Duodenal mucosa (tissue), 2 donors: ENCODE data around the gene CSTPP1.

ENCODE experiments used
- H3K27ac ChIP-seq: one replicate; pipeline ENCODE4 v1.7.0; 2013; ENCODE audit warnings: low read depth, low read length
- H3K27me3 ChIP-seq, 2 donors: one replicate each; pipeline ENCODE4 v1.7.0; 2013; ENCODE audit warnings: low read length in 2 of 2, control low read depth in 1 of 2; ENCODE audit not compliant: insufficient read depth in 2 of 2, control insufficient read depth in 1 of 2
- H3K36me3 ChIP-seq, 2 donors: one replicate each; pipeline ENCODE4 v1.7.0; 2013; ENCODE audit warnings: low read length in 2 of 2, control low read depth in 1 of 2; ENCODE audit not compliant: insufficient read depth in 2 of 2, control insufficient read depth in 1 of 2
- H3K4me1 ChIP-seq, 2 donors: one replicate each; pipeline ENCODE4 v1.7.0; 2013; ENCODE audit warnings: low read length in 2 of 2, control low read depth in 1 of 2; ENCODE audit not compliant: insufficient read depth in 2 of 2, control insufficient read depth in 1 of 2
- H3K4me3 ChIP-seq, 2 donors: one replicate each; pipeline ENCODE4 v1.7.0; 2013; ENCODE audit warnings: low read length in 2 of 2, low read depth in 1 of 2
- H3K9ac ChIP-seq, 2 donors: one replicate each; pipeline ENCODE4 v1.7.0; 2013; ENCODE audit warnings: low read length in 2 of 2, low read depth in 1 of 2
- H3K9me3 ChIP-seq, 2 donors: one replicate each; pipeline ENCODE4 v1.7.0; 2013; ENCODE audit warnings: low read length in 2 of 2, control low read depth in 1 of 2; ENCODE audit not compliant: control insufficient read depth in 1 of 2

CSTPP1 gene

GRCh38 chr11:47055534-47055933, 119.0 kb downstream of the CSTPP1 start:
- no peaks in the 10 kb centered on the region for H3K36me3 ChIP-seq
- no peak overlapping the region for H3K9ac ChIP-seq
- H3K27ac ChIP-seq, result no peak overlapping the region
- H3K27me3 ChIP-seq, result no peaks in the 10 kb centered on the region
- H3K4me1 ChIP-seq, result no peaks in the 10 kb centered on the region
- no peaks in the 10 kb centered on the region for H3K9me3 ChIP-seq
- H3K4me3 ChIP-seq, result no peak overlapping the region

- Histone ChIP-seq H3K36me3 (no peaks in the 10 kb centered on the region), H3K9me3 (no peaks in the 10 kb centered on the region), H3K4me1 (no peaks in the 10 kb centered on the region), H3K9ac (no peak overlapping the region), H3K27ac (no peak overlapping the region), H3K27me3 (no peaks in the 10 kb centered on the region), H3K4me3 (no peak overlapping the region)
Observed at GRCh38 chr11:47056261-47056915, 119.8 kb downstream of the CSTPP1 start.

- no peaks in the 10 kb centered on the region for H3K4me1 ChIP-seq
- no peaks in the 10 kb centered on the region for H3K27me3 ChIP-seq
- no peak overlapping the region for H3K27ac ChIP-seq
- H3K9ac ChIP-seq, result no peak overlapping the region
- H3K4me3 ChIP-seq, result no peak overlapping the region
- H3K36me3 ChIP-seq, result no peaks in the 10 kb centered on the region
- no peaks in the 10 kb centered on the region for H3K9me3 ChIP-seq
Observed at GRCh38 chr11:47057365-47057764, 120.8 kb downstream of the CSTPP1 start.

- H3K27me3 ChIP-seq, result no peaks in the 10 kb centered on the region
- no peak overlapping the region for H3K27ac ChIP-seq
- no peaks in the 10 kb centered on the region for H3K4me1 ChIP-seq
- H3K9me3 ChIP-seq, result no peaks in the 10 kb centered on the region
- H3K9ac ChIP-seq, result no peak overlapping the region
- H3K36me3 ChIP-seq, result no peaks in the 10 kb centered on the region
- H3K4me3 ChIP-seq, result no peak overlapping the region
Observed at GRCh38 chr11:47060807-47061206, 124.2 kb downstream of the CSTPP1 start.

GRCh38 chr11:47061429-47062178, 125.0 kb downstream of the CSTPP1 start:
- Histone ChIP-seq H3K36me3 (no peaks in the 10 kb centered on the region), H3K9me3 (no peaks in the 10 kb centered on the region), H3K9ac (no peak overlapping the region), H3K27ac (no peak overlapping the region), H3K4me3 (no peak overlapping the region), H3K27me3 (no peaks in the 10 kb centered on the region), H3K4me1 (no peaks in the 10 kb centered on the region)

GRCh38 chr11:47062736-47063135, 126.2 kb downstream of the CSTPP1 start:
- Histone ChIP-seq H3K27ac (no peak overlapping the region), H3K9me3 (no peaks in the 10 kb centered on the region), H3K4me1 (no peaks in the 10 kb centered on the region), H3K4me3 (no peak overlapping the region), H3K9ac (no peak overlapping the region), H3K27me3 (no peaks in the 10 kb centered on the region), H3K36me3 (no peaks in the 10 kb centered on the region)

GRCh38 chr11:47067401-47067800, 130.8 kb downstream of the CSTPP1 start:
- H3K4me1 ChIP-seq, result peaks cover 18 to 20% of the 10 kb centered on the region in 2 donors
- H3K4me3 ChIP-seq, result no peak overlapping the region
- H3K36me3 ChIP-seq, result no peaks in the 10 kb centered on the region

GRCh38 chr11:47070769-47071168, 134.2 kb downstream of the CSTPP1 start:
- Histone ChIP-seq H3K9ac (no peak overlapping the region), H3K4me1 (peaks cover 18 to 20% of the 10 kb centered on the region in 2 donors), H3K4me3 (no peak overlapping the region), H3K9me3 (no peaks in the 10 kb centered on the region), H3K36me3 (no peaks in the 10 kb centered on the region), H3K27me3 (no peaks in the 10 kb centered on the region), H3K27ac (no peak overlapping the region)

More at GRCh38 chr11:47067401-47067800, 130.8 kb downstream of the CSTPP1 start:
- no peak overlapping the region for H3K9ac ChIP-seq
- no peak overlapping the region for H3K27ac ChIP-seq
- H3K27me3 ChIP-seq, result no peaks in the 10 kb centered on the region
- no peaks in the 10 kb centered on the region for H3K9me3 ChIP-seq

DNA sequence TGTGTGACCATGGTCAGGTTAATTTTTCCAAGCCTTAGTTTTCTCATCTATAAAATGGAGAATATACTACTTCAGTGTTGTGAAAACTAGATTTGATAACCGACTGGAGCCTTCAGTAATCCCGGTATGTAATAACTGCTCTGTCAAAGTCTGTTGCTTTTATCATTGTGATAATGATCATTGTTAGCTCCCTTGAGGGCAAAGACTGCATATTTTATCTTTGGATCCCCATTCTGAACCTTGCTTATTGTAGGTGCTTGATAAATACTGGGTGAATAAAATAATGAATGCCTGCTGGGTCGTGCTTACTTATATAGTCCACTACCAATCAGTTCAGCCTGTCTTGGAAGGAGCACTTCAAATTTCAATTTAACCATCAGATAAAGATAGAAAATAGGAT, 134.8 kb downstream of the CSTPP1 start:
- peaks cover 18 to 20% of the 10 kb centered on the region in 2 donors for H3K4me1 ChIP-seq
- H3K27ac ChIP-seq, result no peak overlapping the region
- H3K9ac ChIP-seq, result no peak overlapping the region
- no peaks in the 10 kb centered on the region for H3K27me3 ChIP-seq
- H3K36me3 ChIP-seq, result no peaks in the 10 kb centered on the region
- peak overlapping the region in 1 of 2 donors; percentile 9 for H3K4me3 ChIP-seq
- H3K9me3 ChIP-seq, result no peaks in the 10 kb centered on the region

- peaks cover 18 to 20% of the 10 kb centered on the region in 2 donors for H3K4me1 ChIP-seq
- no peaks in the 10 kb centered on the region for H3K27me3 ChIP-seq
- H3K9ac ChIP-seq, result no peak overlapping the region
- no peaks in the 10 kb centered on the region for H3K36me3 ChIP-seq
- no peaks in the 10 kb centered on the region for H3K9me3 ChIP-seq
- H3K4me3 ChIP-seq, result peak overlapping the region in 1 of 2 donors; percentile 9
- no peak overlapping the region for H3K27ac ChIP-seq
Observed at GRCh38 chr11:47071791-47072261, 135.3 kb downstream of the CSTPP1 start.
